CD14-positive monocyte (primary cell): ENCODE results near the gene BARX2. TPM values are rescaled to one million over a fixed set of nuclear protein-coding genes. Genes with fewer than 3 reads are reported as not detected.

Experiments
- DNase-seq, 3 donors: peaks; one replicate each; pipeline ENCODE4 v3.0.0-alpha.2; 2011 to 2022
- H2AFZ ChIP-seq: 2 replicates; pipeline ENCODE4 v1.6.0; 2012; ENCODE audit warnings: mild to moderate bottlenecking, low read depth, low read length, inconsistent platforms; ENCODE audit not compliant: insufficient read depth, poor library complexity, severe bottlenecking
- H3K27ac ChIP-seq, 2 donors: 1 replicate in 1 of 2; 2 replicates in 1 of 2; pipeline ENCODE4 v1.5.1; 2012 to 2013; ENCODE audit warnings: low read length in 2 of 2, control low read depth in 1 of 2, inconsistent platforms in 1 of 2, low read depth in 1 of 2, mild to moderate bottlenecking in 1 of 2
- H3K27me3 ChIP-seq, 2 donors: one replicate each; pipeline versions ENCODE4 v1.6.0 to v1.6.1; 2011 to 2013; ENCODE audit warnings: low read length in 2 of 2; ENCODE audit not compliant: control insufficient read depth in 2 of 2, insufficient read depth in 2 of 2
- H3K36me3 ChIP-seq, 2 donors: replicated peaks in 1 of 2; 1 replicate in 1 of 2; 2 replicates in 1 of 2; pipeline versions ENCODE4 v1.5.1 to v1.6.1; 2012 to 2013; ENCODE audit warnings: low read length in 2 of 2, control low read depth in 1 of 2, inconsistent platforms in 1 of 2, mild to moderate bottlenecking in 1 of 2; ENCODE audit not compliant: insufficient read depth in 2 of 2, control insufficient read depth in 1 of 2
- H3K4me1 ChIP-seq, 2 donors: 1 replicate in 1 of 2; 2 replicates in 1 of 2; pipeline versions ENCODE4 v1.5.1 to v1.6.1; 2012 to 2013; ENCODE audit warnings: low read length in 2 of 2, control low read depth in 1 of 2, inconsistent platforms in 1 of 2, mild to moderate bottlenecking in 1 of 2, moderate library complexity in 1 of 2; ENCODE audit not compliant: insufficient read depth in 2 of 2, control insufficient read depth in 1 of 2
- H3K4me2 ChIP-seq: replicated peaks from 2 replicates; pipeline ENCODE3; 2012; ENCODE audit warnings: low read length, moderate library complexity, mild to moderate bottlenecking; ENCODE audit not compliant: poor library complexity, severe bottlenecking; ENCODE audit errors: extremely low read depth
- H3K4me3 ChIP-seq, 3 experiments: fragments of 200-600 bp in 1 of 3; sonication (generic) in 1 of 3; replicated peaks in 1 of 3; 1 replicate in 2 of 3; 2 replicates in 1 of 3; pipeline ENCODE4 v1.5.1; 2011 to 2013; ENCODE audit warnings: low read length in 3 of 3, mild to moderate bottlenecking in 3 of 3, control low read depth in 2 of 3, low read depth in 2 of 3, inconsistent platforms in 1 of 3, moderate library complexity in 1 of 3
- H3K79me2 ChIP-seq: 2 replicates; pipeline ENCODE4 v1.6.0; 2012; ENCODE audit warnings: mild to moderate bottlenecking, control low read depth, inconsistent platforms, low read length, moderate library complexity; ENCODE audit not compliant: insufficient read depth
- H3K9ac ChIP-seq: 2 replicates; pipeline ENCODE4 v1.6.0; 2017; ENCODE audit warnings: low read length, mild to moderate bottlenecking; ENCODE audit not compliant: insufficient read depth, poor library complexity, severe bottlenecking
- H3K9me3 ChIP-seq, 2 donors: replicated peaks in 1 of 2; 1 replicate in 1 of 2; 2 replicates in 1 of 2; pipeline versions ENCODE4 v1.5.1 to v1.6.1; 2012 to 2013; ENCODE audit warnings: low read length in 2 of 2, control low read depth in 1 of 2; ENCODE audit not compliant: control insufficient read depth in 1 of 2, insufficient read depth in 1 of 2
- H4K20me1 ChIP-seq: 2 replicates; pipeline ENCODE4 v1.6.0; 2012; ENCODE audit warnings: mild to moderate bottlenecking, low read length, control low read depth, moderate library complexity; ENCODE audit not compliant: insufficient read depth
- H3K27ac Mint-ChIP-seq, 7 donors: one replicate each; pipeline ENCODE4 v1.8.0; 2020; ENCODE audit warnings: mild to moderate bottlenecking in 7 of 7, mixed read lengths in 7 of 7, moderate library complexity in 6 of 7, inconsistent platforms in 2 of 7
- H3K27me3 Mint-ChIP-seq, 3 donors: one replicate each; pipeline ENCODE4 v1.8.0; 2021 to 2022; ENCODE audit warnings: low read depth in 3 of 3, mild to moderate bottlenecking in 3 of 3, mixed read lengths in 3 of 3, moderate library complexity in 3 of 3, inconsistent platforms in 1 of 3
- H3K36me3 Mint-ChIP-seq, 2 donors: one replicate each; pipeline ENCODE4 v1.8.0; 2020; ENCODE audit warnings: mixed read lengths in 2 of 2, inconsistent platforms in 1 of 2, mild to moderate bottlenecking in 1 of 2
- H3K4me1 Mint-ChIP-seq: one replicate; pipeline ENCODE4 v1.8.0; 2020; ENCODE audit warnings: mild to moderate bottlenecking, mixed read lengths
- H3K4me3 Mint-ChIP-seq, 2 donors: one replicate each; pipeline ENCODE4 v1.8.0; 2020; ENCODE audit warnings: mild to moderate bottlenecking in 2 of 2, mixed read lengths in 2 of 2, moderate library complexity in 1 of 2
- H3K9me3 Mint-ChIP-seq, 7 donors: one replicate each; pipeline ENCODE4 v1.8.0; 2020 to 2022; ENCODE audit warnings: mixed read lengths in 7 of 7, mild to moderate bottlenecking in 6 of 7, moderate library complexity in 6 of 7, inconsistent platforms in 2 of 7
- CTCF ChIP-seq: fragments of 200-600 bp; IDR thresholded peaks from one replicate; pipeline ENCODE4 v1.8.0; 2022; ENCODE audit warnings: antibody characterized with exemption, mild to moderate bottlenecking
- whole genome bisulfite sequencing: methylation state at CpG from one replicate; pipeline ENCODE4 v1.1.5; 2013; ENCODE audit warnings: missing lambda C conversion rate; ENCODE audit not compliant: insufficient coverage; 5-methylcytosine and 5-hydroxymethylcytosine counted together
- intact Hi-C, 2 donors: fragments of 100-400 bp; cut with micrococcal nuclease; formaldehyde crosslinking; loops; one replicate each; pipeline versions ENCODE4 v1.15.0 to v1.15.1; 2023
- polyA plus RNA-seq, 3 donors: library from polyadenylated mRNA; depleted of rRNA in 1 of 3; unstranded in 2 of 3; stranded (reverse) in 1 of 3; fragments of 300-500 nt in 2 of 3; fragments of >200 nt in 1 of 3; fragmentation: Illumina TruSeq in 2 of 3; gene quantifications; 1 replicate in 2 of 3; 2 replicates in 1 of 3; pipeline ENCODE4 v1.2.3, GENCODE V29; 2012 to 2021

The BARX2 gene
- polyA plus RNA-seq, 3 donors: not detected

GRCh38 chr11:129374081-129374992 is 1.3 kb upstream of the BARX2 start:
- no peak overlapping the region for H3K27ac ChIP-seq

More at GRCh38 chr11:129374081-129374992, 1.3 kb upstream of the BARX2 start:
- H3K79me2 ChIP-seq: no peaks in the 10 kb centered on the region
- no peak overlapping the region for H2AFZ ChIP-seq
- peaks cover 20 to 21% of the 10 kb centered on the region in 2 donors for H3K4me1 ChIP-seq
- 4% methylated on average over 52 of the region's 57 CpGs for WGBS
- Mint-ChIP-seq H3K27me3 (peaks cover 89 to 97% (median 94%) of the 10 kb centered on the region in 3 donors), H3K4me3 (peak overlapping the region; percentile 31 to 80), H3K4me1 (peaks cover 28% of the 10 kb centered on the region), H3K27ac (no peak overlapping the region), H3K9me3 (peaks cover 0 to 30% (median 7%) of the 10 kb centered on the region in 7 donors), H3K36me3 (peaks cover 2 to 5% of the 10 kb centered on the region in 2 donors)
- no peaks in the 10 kb centered on the region for H4K20me1 ChIP-seq
- no peak overlapping the region for H3K9ac ChIP-seq
- intact Hi-C loops: no loop called here
- H3K4me2 ChIP-seq: peak overlapping the region; percentile 13
- no peak for TF ChIP-seq CTCF
- H3K4me3 ChIP-seq: peak overlapping the region in 1 of 3 experiments; percentile 17
- DNase-seq: no peak
- peaks cover 90 to 94% of the 10 kb centered on the region in 2 donors for H3K27me3 ChIP-seq
- no peaks in the 10 kb centered on the region for H3K36me3 ChIP-seq
- H3K9me3 ChIP-seq: peaks cover 0 to 33% of the 10 kb centered on the region in 2 donors
